Liver (tissue), 9 donors: ENCODE results near the gene ZCWPW1. TPM values are rescaled to one million over a fixed set of nuclear protein-coding genes. Genes with fewer than 3 reads are reported as not detected.
A peak's percentile ranks its signal among the peaks of the same experiment; 100 is the strongest.

Experiments used
- DNase-seq: peaks from one replicate; pipeline ENCODE4 v3.0.0-alpha.2; 2017; ENCODE audit warnings: low spot score
- H3K27ac ChIP-seq, 2 donors: one replicate each; pipeline ENCODE4 v1.7.0; 2013; ENCODE audit warnings: inconsistent platforms in 2 of 2, low read length in 2 of 2, control low read depth in 1 of 2, low read depth in 1 of 2, mild to moderate bottlenecking in 1 of 2
- H3K27me3 ChIP-seq, 4 donors: one replicate each; pipeline versions ENCODE4 v1.6.1 to v1.7.0; 2013; ENCODE audit warnings: low read length in 3 of 4, inconsistent platforms in 1 of 4, mild to moderate bottlenecking in 1 of 4, moderate library complexity in 1 of 4; ENCODE audit not compliant: control insufficient read depth in 4 of 4, insufficient read depth in 4 of 4
- H3K36me3 ChIP-seq, 4 donors: one replicate each; pipeline versions ENCODE4 v1.6.1 to v1.7.0; 2013; ENCODE audit warnings: low read length in 3 of 4, mild to moderate bottlenecking in 3 of 4, low read depth in 1 of 4, moderate library complexity in 1 of 4; ENCODE audit not compliant: control insufficient read depth in 4 of 4, insufficient read depth in 3 of 4
- H3K4me1 ChIP-seq, 4 donors: one replicate each; pipeline versions ENCODE4 v1.6.1 to v1.7.0; 2013; ENCODE audit warnings: low read length in 3 of 4, mild to moderate bottlenecking in 3 of 4, moderate library complexity in 1 of 4; ENCODE audit not compliant: control insufficient read depth in 4 of 4, insufficient read depth in 4 of 4
- H3K4me3 ChIP-seq, 3 donors: one replicate each; pipeline versions ENCODE4 v1.6.1 to v1.7.0; 2013; ENCODE audit warnings: low read length in 3 of 3, control low read depth in 1 of 3, low read depth in 1 of 3, mild to moderate bottlenecking in 1 of 3
- H3K9ac ChIP-seq, 2 donors: one replicate each; pipeline ENCODE4 v1.7.0; 2013; ENCODE audit warnings: low read length in 2 of 2, mild to moderate bottlenecking in 2 of 2, moderate library complexity in 2 of 2, control low read depth in 1 of 2, low read depth in 1 of 2
- H3K9me3 ChIP-seq, 4 donors: one replicate each; pipeline versions ENCODE4 v1.6.1 to v1.7.0; 2013; ENCODE audit warnings: low read length in 3 of 4; ENCODE audit not compliant: control insufficient read depth in 4 of 4
- EGR1 ChIP-seq, 2 donors: IDR thresholded peaks; 2 replicates each; pipeline ENCODE4 v1.6.1; 2016 to 2018; ENCODE audit warnings: antibody characterized with exemption in 2 of 2, low read depth in 2 of 2
- FOXA1 ChIP-seq: IDR thresholded peaks from 2 replicates; pipeline ENCODE4 v1.6.1; 2016; ENCODE audit warnings: antibody characterized with exemption
- FOXA2 ChIP-seq: IDR thresholded peaks from 2 replicates; pipeline ENCODE4 v1.6.1; 2016; ENCODE audit warnings: antibody characterized with exemption
- HNF4A ChIP-seq, 2 donors: conservative IDR thresholded peaks; 2 replicates each; pipeline ENCODE4 v1.6.1; 2016; ENCODE audit warnings: antibody characterized with exemption in 2 of 2, mild to moderate bottlenecking in 2 of 2
- HNF4G ChIP-seq: IDR thresholded peaks from 2 replicates; pipeline ENCODE4 v1.6.1; 2016; ENCODE audit warnings: antibody characterized with exemption
- JUND ChIP-seq, 2 donors: IDR thresholded peaks; 2 replicates each; pipeline ENCODE4 v1.6.1; 2016; ENCODE audit warnings: antibody characterized with exemption in 2 of 2
- RAD21 ChIP-seq, 2 donors: IDR thresholded peaks; 2 replicates each; pipeline ENCODE4 v1.6.1; 2016; ENCODE audit warnings: antibody characterized with exemption in 2 of 2, mild to moderate bottlenecking in 2 of 2
- RXRA ChIP-seq, 2 donors: IDR thresholded peaks; 2 replicates each; pipeline ENCODE4 v1.6.1; 2017 to 2018; ENCODE audit warnings: antibody characterized with exemption in 2 of 2, mild to moderate bottlenecking in 1 of 2
- SP1 ChIP-seq: IDR thresholded peaks from 2 replicates; pipeline ENCODE4 v1.6.1; 2018; ENCODE audit warnings: antibody characterized with exemption, mild to moderate bottlenecking
- WGBS: extraction: QIAGEN DNeasy Blood & Tissue Kit; methylation state at CpG from one replicate; pipeline ENCODE4 v1.1.7; 2013; 5-methylcytosine and 5-hydroxymethylcytosine counted together
- polyA plus RNA-seq, 2 donors: library from polyadenylated mRNA; stranded (reverse) in 1 of 2; unstranded in 1 of 2; fragments of 200-250 nt in 1 of 2; fragments of >200 nt in 1 of 2; fragmentation: Nextera tagmentation in 1 of 2; extraction: Ambion mirVana in 1 of 2; gene quantifications; one replicate each; pipeline versions ENCODE4 v1.2.1 to v1.2.3, GENCODE V29; 2013 to 2015
- total RNA-seq, 2 donors: library from RNA; depleted of rRNA; stranded (reverse); fragments of >200 nt; gene quantifications; one replicate each; pipeline ENCODE4 v1.2.3, GENCODE V29; 2014
- TF ChIP-seq, protein P1 (sequence below): IDR thresholded peaks from 2 replicates; pipeline ENCODE4 v1.6.1; 2016; ENCODE audit warnings: antibody characterized with exemption
- TF ChIP-seq, protein P2 (sequence below): IDR thresholded peaks from 2 replicates; pipeline ENCODE4 v1.6.1; 2016; ENCODE audit warnings: antibody characterized with exemption
- TF ChIP-seq, protein P3 (sequence below): fragments of 150-350 bp; IDR thresholded peaks from 2 replicates; pipeline ENCODE4 v1.5.1; 2017; ENCODE audit warnings: improper control_type of control experiment, low read depth, low read length; ENCODE audit not compliant: missing input control
- TF ChIP-seq, protein P4 (sequence below): IDR thresholded peaks from 2 replicates; pipeline ENCODE4 v1.6.1; 2016; ENCODE audit warnings: antibody characterized with exemption
- donor health status: healthy.
- donor health status: healthy.
- donor health status: healthy.
- donor health status: healthy.
- donor health status: healthy.

Gene ZCWPW1
- total and polyA plus RNA-seq, 4 donors = 1.4 to 3.3 (median 2.8) TPM

DNA sequence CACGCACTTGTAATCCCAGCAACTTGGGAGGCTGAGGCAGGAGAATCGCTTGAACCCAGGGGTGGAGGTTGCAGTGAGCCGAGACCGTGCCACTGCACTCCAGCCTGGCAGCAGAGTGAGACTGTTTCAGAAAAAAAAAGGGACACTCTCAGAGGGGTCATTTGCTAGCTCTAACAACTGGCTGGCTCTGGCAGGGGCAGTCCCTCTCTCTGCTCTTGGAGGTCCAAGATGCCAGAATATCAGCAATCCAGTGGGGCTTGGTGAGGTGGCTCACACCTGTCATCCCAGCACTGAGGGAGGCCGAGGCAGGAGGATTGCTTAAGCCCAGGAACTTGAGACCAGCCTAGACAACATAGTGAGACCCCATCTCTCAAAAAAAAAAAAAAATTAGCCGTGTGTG is 57.8 kb downstream of the ZCWPW1 start:
- H3K4me3 ChIP-seq = no peak overlapping the region
- H3K36me3 ChIP-seq = peaks cover 0 to 5% (median 0%) of the 10 kb centered on the region in 4 donors
- TF ChIP-seq JUND (IDR thresholded peaks at IDR 0.05) (no peak), HNF4G (no peak), HNF4A (conservative IDR thresholded peaks at IDR 0.05) (no peak), SP1 (no peak)
- TF ChIP-seq, protein P1, sequence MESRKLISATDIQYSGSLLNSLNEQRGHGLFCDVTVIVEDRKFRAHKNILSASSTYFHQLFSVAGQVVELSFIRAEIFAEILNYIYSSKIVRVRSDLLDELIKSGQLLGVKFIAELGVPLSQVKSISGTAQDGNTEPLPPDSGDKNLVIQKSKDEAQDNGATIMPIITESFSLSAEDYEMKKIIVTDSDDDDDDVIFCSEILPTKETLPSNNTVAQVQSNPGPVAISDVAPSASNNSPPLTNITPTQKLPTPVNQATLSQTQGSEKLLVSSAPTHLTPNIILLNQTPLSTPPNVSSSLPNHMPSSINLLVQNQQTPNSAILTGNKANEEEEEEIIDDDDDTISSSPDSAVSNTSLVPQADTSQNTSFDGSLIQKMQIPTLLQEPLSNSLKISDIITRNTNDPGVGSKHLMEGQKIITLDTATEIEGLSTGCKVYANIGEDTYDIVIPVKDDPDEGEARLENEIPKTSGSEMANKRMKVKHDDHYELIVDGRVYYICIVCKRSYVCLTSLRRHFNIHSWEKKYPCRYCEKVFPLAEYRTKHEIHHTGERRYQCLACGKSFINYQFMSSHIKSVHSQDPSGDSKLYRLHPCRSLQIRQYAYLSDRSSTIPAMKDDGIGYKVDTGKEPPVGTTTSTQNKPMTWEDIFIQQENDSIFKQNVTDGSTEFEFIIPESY = no peak
- H3K9me3 ChIP-seq = no peaks in the 10 kb centered on the region
- H3K9ac ChIP-seq = no peak overlapping the region
- 94% methylated on average over 6 of the region's 6 CpGs for WGBS
- no peak overlapping the region for H3K27ac ChIP-seq
- no peaks in the 10 kb centered on the region for H3K27me3 ChIP-seq
- H3K4me1 ChIP-seq = no peaks in the 10 kb centered on the region
- no peak for DNase-seq

DNA sequence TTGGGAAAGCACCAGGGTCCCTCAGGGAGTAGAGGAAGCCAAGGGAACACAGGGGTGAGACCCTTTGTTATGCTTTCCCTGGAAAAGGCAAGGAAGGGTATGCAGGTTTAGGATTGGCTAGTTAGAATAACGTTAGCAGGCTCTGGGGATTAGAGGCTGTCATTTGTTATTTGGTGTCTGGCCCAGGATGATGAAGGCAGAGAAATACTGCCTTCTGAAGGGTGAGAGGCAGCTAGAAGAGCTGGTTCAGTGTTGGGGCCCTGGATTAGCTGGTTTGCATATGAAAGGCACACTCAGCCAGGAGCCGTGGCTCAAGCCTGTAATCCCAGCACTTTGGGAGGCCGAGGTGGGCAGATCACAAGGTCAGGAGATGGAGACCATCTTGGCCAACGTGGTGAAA is 58.2 kb downstream of the ZCWPW1 start:
- no peak overlapping the region for H3K27ac ChIP-seq
- WGBS = 51% methylated on average over 4 of the region's 4 CpGs

DNA sequence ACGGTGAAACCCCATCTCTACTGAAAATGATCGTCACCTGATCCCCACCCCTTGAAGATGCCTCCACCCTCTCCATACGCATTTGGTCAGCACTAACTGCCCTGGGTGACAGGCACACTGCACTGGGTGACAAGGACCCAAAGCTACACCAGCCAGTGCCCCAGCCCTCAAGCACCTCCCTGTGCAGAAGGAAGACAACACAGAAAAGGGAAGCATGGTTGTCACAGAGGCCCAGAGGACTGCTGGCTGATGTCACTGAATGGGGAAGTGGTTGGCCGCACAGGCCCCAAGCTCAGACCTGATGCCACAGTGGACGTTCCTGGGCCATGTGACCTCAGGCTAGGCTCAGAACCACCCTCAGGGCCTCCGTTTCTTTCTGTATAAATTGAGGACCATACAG is 59.4 kb downstream of the ZCWPW1 start:
- WGBS = 73% methylated on average over 6 of the region's 6 CpGs
- Histone ChIP-seq H3K4me1 (no peaks in the 10 kb centered on the region), H3K36me3 (peaks cover 0 to 5% (median 0%) of the 10 kb centered on the region in 4 donors), H3K4me3 (no peak overlapping the region), H3K9ac (no peak overlapping the region), H3K27ac (peak overlapping the region; percentile 51 to 64), H3K9me3 (no peaks in the 10 kb centered on the region), H3K27me3 (no peaks in the 10 kb centered on the region)
- no peak for DNase-seq
- TF ChIP-seq FOXA1 = no peak
- TF ChIP-seq, protein P2, sequence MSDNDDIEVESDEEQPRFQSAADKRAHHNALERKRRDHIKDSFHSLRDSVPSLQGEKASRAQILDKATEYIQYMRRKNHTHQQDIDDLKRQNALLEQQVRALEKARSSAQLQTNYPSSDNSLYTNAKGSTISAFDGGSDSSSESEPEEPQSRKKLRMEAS = no peak
- TF ChIP-seq FOXA2 = no peak
- no peak for TF ChIP-seq EGR1 (IDR thresholded peaks at IDR 0.05; ENCODE audit: low read depth in 2 of 2)
- TF ChIP-seq, protein P3, sequence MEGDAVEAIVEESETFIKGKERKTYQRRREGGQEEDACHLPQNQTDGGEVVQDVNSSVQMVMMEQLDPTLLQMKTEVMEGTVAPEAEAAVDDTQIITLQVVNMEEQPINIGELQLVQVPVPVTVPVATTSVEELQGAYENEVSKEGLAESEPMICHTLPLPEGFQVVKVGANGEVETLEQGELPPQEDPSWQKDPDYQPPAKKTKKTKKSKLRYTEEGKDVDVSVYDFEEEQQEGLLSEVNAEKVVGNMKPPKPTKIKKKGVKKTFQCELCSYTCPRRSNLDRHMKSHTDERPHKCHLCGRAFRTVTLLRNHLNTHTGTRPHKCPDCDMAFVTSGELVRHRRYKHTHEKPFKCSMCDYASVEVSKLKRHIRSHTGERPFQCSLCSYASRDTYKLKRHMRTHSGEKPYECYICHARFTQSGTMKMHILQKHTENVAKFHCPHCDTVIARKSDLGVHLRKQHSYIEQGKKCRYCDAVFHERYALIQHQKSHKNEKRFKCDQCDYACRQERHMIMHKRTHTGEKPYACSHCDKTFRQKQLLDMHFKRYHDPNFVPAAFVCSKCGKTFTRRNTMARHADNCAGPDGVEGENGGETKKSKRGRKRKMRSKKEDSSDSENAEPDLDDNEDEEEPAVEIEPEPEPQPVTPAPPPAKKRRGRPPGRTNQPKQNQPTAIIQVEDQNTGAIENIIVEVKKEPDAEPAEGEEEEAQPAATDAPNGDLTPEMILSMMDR = no peak
- no peak for TF ChIP-seq RXRA (IDR thresholded peaks at IDR 0.05)

More for the DNA sequence above, 58.2 kb downstream of the ZCWPW1 start:
- H3K27me3 ChIP-seq = no peaks in the 10 kb centered on the region
- no peak overlapping the region for H3K9ac ChIP-seq
- no peaks in the 10 kb centered on the region for H3K4me1 ChIP-seq
- TF ChIP-seq RAD21 (IDR thresholded peaks at IDR 0.05) (no peak), JUND (IDR thresholded peaks at IDR 0.05) (no peak), RXRA (IDR thresholded peaks at IDR 0.05) (no peak)
- TF ChIP-seq, protein P4, sequence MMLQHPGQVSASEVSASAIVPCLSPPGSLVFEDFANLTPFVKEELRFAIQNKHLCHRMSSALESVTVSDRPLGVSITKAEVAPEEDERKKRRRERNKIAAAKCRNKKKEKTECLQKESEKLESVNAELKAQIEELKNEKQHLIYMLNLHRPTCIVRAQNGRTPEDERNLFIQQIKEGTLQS = no peak
- TF ChIP-seq, protein P2 = no peak
- no peak overlapping the region for H3K4me3 ChIP-seq
- no peaks in the 10 kb centered on the region for H3K9me3 ChIP-seq
- H3K36me3 ChIP-seq = peaks cover 0 to 5% (median 0%) of the 10 kb centered on the region in 4 donors
- no peak for DNase-seq
